ENCODE measurements around the gene BMAL1. TPM values are rescaled to one million over a fixed set of nuclear protein-coding genes. Genes with fewer than 3 reads are reported as not detected.

BMAL1 gene
- total RNA-seq, 1 donor from 2014 or later: 21.1 TPM

- intact Hi-C loops (cut with micrococcal nuclease): no loop called here
- no peak overlapping the region for H3K27ac Mint-ChIP-seq
- H3K27me3 Mint-ChIP-seq (ENCODE audit: low read depth): no peaks in the 10 kb centered on the region
- no peak for DNase-seq (ENCODE audit: low spot score)
- no peak overlapping the region for H3K4me3 Mint-ChIP-seq (ENCODE audit: low read depth)
- no peaks in the 10 kb centered on the region for H3K9me3 Mint-ChIP-seq
- H3K36me3 Mint-ChIP-seq (ENCODE audit: low read depth): no peaks in the 10 kb centered on the region
- H3K4me1 Mint-ChIP-seq (ENCODE audit: low read depth): peaks cover 7% of the 10 kb centered on the region
These were observed 70.3 kb downstream of the BMAL1 start for GRCh38 chr11:13347901-13348300.

GRCh38 chr11:13348305-13348704 is 70.7 kb downstream of the BMAL1 start:
- Mint-ChIP-seq H3K9me3 (no peaks in the 10 kb centered on the region), H3K4me1 (ENCODE audit: low read depth) (peaks cover 7% of the 10 kb centered on the region), H3K27ac (no peak overlapping the region), H3K27me3 (ENCODE audit: low read depth) (no peaks in the 10 kb centered on the region), H3K36me3 (ENCODE audit: low read depth) (no peaks in the 10 kb centered on the region), H3K4me3 (ENCODE audit: low read depth) (no peak overlapping the region)
- intact Hi-C loops (cut with micrococcal nuclease): no loop called here
- DNase-seq (ENCODE audit: low spot score): no peak

- Mint-ChIP-seq H3K9me3 (no peaks in the 10 kb centered on the region), H3K27ac (no peak overlapping the region)
- intact Hi-C loops (cut with micrococcal nuclease): no loop called here
These were observed 71.5 kb downstream of the BMAL1 start for GRCh38 chr11:13349046-13349445.

GRCh38 chr11:13349581-13349980 is 72.0 kb downstream of the BMAL1 start:
- intact Hi-C loops (cut with micrococcal nuclease): no loop called here
- DNase-seq (ENCODE audit: low spot score): no peak
- H3K27me3 Mint-ChIP-seq (ENCODE audit: low read depth): no peaks in the 10 kb centered on the region
- no peaks in the 10 kb centered on the region for H3K36me3 Mint-ChIP-seq (ENCODE audit: low read depth)
- no peak overlapping the region for H3K4me3 Mint-ChIP-seq (ENCODE audit: low read depth)
- no peaks in the 10 kb centered on the region for H3K9me3 Mint-ChIP-seq
- H3K4me1 Mint-ChIP-seq (ENCODE audit: low read depth): peaks cover 7% of the 10 kb centered on the region
- H3K27ac Mint-ChIP-seq: no peak overlapping the region

More at GRCh38 chr11:13349046-13349445, 71.5 kb downstream of the BMAL1 start:
- no peak overlapping the region for H3K4me3 Mint-ChIP-seq (ENCODE audit: low read depth)
- peaks cover 7% of the 10 kb centered on the region for H3K4me1 Mint-ChIP-seq (ENCODE audit: low read depth)
- no peaks in the 10 kb centered on the region for H3K36me3 Mint-ChIP-seq (ENCODE audit: low read depth)
- no peak for DNase-seq (ENCODE audit: low spot score)
- no peaks in the 10 kb centered on the region for H3K27me3 Mint-ChIP-seq (ENCODE audit: low read depth)

GRCh38 chr11:13352711-13353110 is 75.1 kb downstream of the BMAL1 start:
- intact Hi-C loops (cut with micrococcal nuclease): no loop called here

GRCh38 chr11:13354335-13354734 is 76.7 kb downstream of the BMAL1 start:
- H3K4me3 Mint-ChIP-seq (ENCODE audit: low read depth): no peak overlapping the region
- no peaks in the 10 kb centered on the region for H3K27me3 Mint-ChIP-seq (ENCODE audit: low read depth)
- peaks cover 10% of the 10 kb centered on the region for H3K36me3 Mint-ChIP-seq (ENCODE audit: low read depth)
- intact Hi-C loops (cut with micrococcal nuclease): no loop called here
- DNase-seq (ENCODE audit: low spot score): no peak
- H3K27ac Mint-ChIP-seq: no peak overlapping the region
- H3K9me3 Mint-ChIP-seq: no peaks in the 10 kb centered on the region
- peaks cover 3% of the 10 kb centered on the region for H3K4me1 Mint-ChIP-seq (ENCODE audit: low read depth)

More at GRCh38 chr11:13352711-13353110, 75.1 kb downstream of the BMAL1 start:
- peaks cover 7% of the 10 kb centered on the region for H3K36me3 Mint-ChIP-seq (ENCODE audit: low read depth)
- no peak overlapping the region for H3K27ac Mint-ChIP-seq
- H3K27me3 Mint-ChIP-seq (ENCODE audit: low read depth): no peaks in the 10 kb centered on the region
- DNase-seq (ENCODE audit: low spot score): no peak
- no peak overlapping the region for H3K4me3 Mint-ChIP-seq (ENCODE audit: low read depth)
- H3K4me1 Mint-ChIP-seq (ENCODE audit: low read depth): peaks cover 7% of the 10 kb centered on the region
- H3K9me3 Mint-ChIP-seq: no peaks in the 10 kb centered on the region

- no peaks in the 10 kb centered on the region for H3K9me3 Mint-ChIP-seq
- H3K36me3 Mint-ChIP-seq (ENCODE audit: low read depth): peaks cover 15% of the 10 kb centered on the region
- peaks cover 3% of the 10 kb centered on the region for H3K4me1 Mint-ChIP-seq (ENCODE audit: low read depth)
- no peaks in the 10 kb centered on the region for H3K27me3 Mint-ChIP-seq (ENCODE audit: low read depth)
- intact Hi-C loops (cut with micrococcal nuclease): no loop called here
- DNase-seq (ENCODE audit: low spot score): no peak
- H3K4me3 Mint-ChIP-seq (ENCODE audit: low read depth): no peak overlapping the region
- no peak overlapping the region for H3K27ac Mint-ChIP-seq
These were observed 77.6 kb downstream of the BMAL1 start for GRCh38 chr11:13355191-13355590.

- no peak for DNase-seq (ENCODE audit: low spot score)
- Mint-ChIP-seq H3K27me3 (ENCODE audit: low read depth) (no peaks in the 10 kb centered on the region), H3K27ac (no peak overlapping the region), H3K9me3 (no peaks in the 10 kb centered on the region), H3K4me3 (ENCODE audit: low read depth) (no peak overlapping the region), H3K4me1 (ENCODE audit: low read depth) (peaks cover 3% of the 10 kb centered on the region), H3K36me3 (ENCODE audit: low read depth) (peaks cover 30% of the 10 kb centered on the region)
- intact Hi-C loops (cut with micrococcal nuclease): no loop called here
These were observed 79.6 kb downstream of the BMAL1 start for GRCh38 chr11:13357232-13357631.

- intact Hi-C loops (cut with micrococcal nuclease): no loop called here
- H3K9me3 Mint-ChIP-seq: no peaks in the 10 kb centered on the region
- H3K4me3 Mint-ChIP-seq (ENCODE audit: low read depth): no peak overlapping the region
- H3K27me3 Mint-ChIP-seq (ENCODE audit: low read depth): no peaks in the 10 kb centered on the region
- peaks cover 31% of the 10 kb centered on the region for H3K36me3 Mint-ChIP-seq (ENCODE audit: low read depth)
- DNase-seq (ENCODE audit: low spot score): no peak
- no peak overlapping the region for H3K27ac Mint-ChIP-seq
- H3K4me1 Mint-ChIP-seq (ENCODE audit: low read depth): peaks cover 3% of the 10 kb centered on the region
These were observed 81.1 kb downstream of the BMAL1 start for GRCh38 chr11:13358596-13359270.

GRCh38 chr11:13362596-13363109 is 85.1 kb downstream of the BMAL1 start:
- H3K27me3 Mint-ChIP-seq (ENCODE audit: low read depth): no peaks in the 10 kb centered on the region
- H3K27ac Mint-ChIP-seq: no peak overlapping the region
- intact Hi-C loops (cut with micrococcal nuclease): no loop called here
- H3K4me3 Mint-ChIP-seq (ENCODE audit: low read depth): no peak overlapping the region
- H3K4me1 Mint-ChIP-seq (ENCODE audit: low read depth): peaks cover 3% of the 10 kb centered on the region
- H3K36me3 Mint-ChIP-seq (ENCODE audit: low read depth): peaks cover 36% of the 10 kb centered on the region
- no peak for DNase-seq (ENCODE audit: low spot score)
- no peaks in the 10 kb centered on the region for H3K9me3 Mint-ChIP-seq

- H3K4me1 Mint-ChIP-seq (ENCODE audit: low read depth): no peaks in the 10 kb centered on the region
- DNase-seq (ENCODE audit: low spot score): no peak
- intact Hi-C loops (cut with micrococcal nuclease): no loop called here
- peaks cover 39% of the 10 kb centered on the region for H3K36me3 Mint-ChIP-seq (ENCODE audit: low read depth)
- H3K9me3 Mint-ChIP-seq: no peaks in the 10 kb centered on the region
- no peak overlapping the region for H3K27ac Mint-ChIP-seq
- no peak overlapping the region for H3K4me3 Mint-ChIP-seq (ENCODE audit: low read depth)
- H3K27me3 Mint-ChIP-seq (ENCODE audit: low read depth): no peaks in the 10 kb centered on the region
These were observed 86.8 kb downstream of the BMAL1 start for GRCh38 chr11:13364388-13364787.

GRCh38 chr11:13366266-13367026 is 88.9 kb downstream of the BMAL1 start:
- Mint-ChIP-seq H3K4me3 (ENCODE audit: low read depth) (no peak overlapping the region), H3K36me3 (ENCODE audit: low read depth) (peaks cover 22% of the 10 kb centered on the region), H3K4me1 (ENCODE audit: low read depth) (no peaks in the 10 kb centered on the region), H3K27ac (no peak overlapping the region), H3K9me3 (no peaks in the 10 kb centered on the region), H3K27me3 (ENCODE audit: low read depth) (no peaks in the 10 kb centered on the region)
- intact Hi-C loops (cut with micrococcal nuclease): no loop called here
- DNase-seq (ENCODE audit: low spot score): no peak

- intact Hi-C loops (cut with micrococcal nuclease): no loop called here
These were observed 89.5 kb downstream of the BMAL1 start for GRCh38 chr11:13367115-13367514.

More at GRCh38 chr11:13367115-13367514, 89.5 kb downstream of the BMAL1 start:
- H3K9me3 Mint-ChIP-seq: no peaks in the 10 kb centered on the region
- no peak overlapping the region for H3K4me3 Mint-ChIP-seq (ENCODE audit: low read depth)
- H3K27ac Mint-ChIP-seq: no peak overlapping the region
- peaks cover 20% of the 10 kb centered on the region for H3K36me3 Mint-ChIP-seq (ENCODE audit: low read depth)
- H3K4me1 Mint-ChIP-seq (ENCODE audit: low read depth): no peaks in the 10 kb centered on the region
- H3K27me3 Mint-ChIP-seq (ENCODE audit: low read depth): no peaks in the 10 kb centered on the region
- DNase-seq (ENCODE audit: low spot score): no peak

All from activated T-helper 2 cell treated with anti-CD3 and anti-CD28 coated beads, Interferon-gamma antibody, Interleukin-2, Interleukin-4, amounts not matched to agents 10 μg/mL and 5 μg/mL and 100 μg/mL, durations not matched to agents 14 hours and 24 hours and 36 hours (primary cell).